KMS-11 (cell line): ENCODE results near the gene RBM20.

Experiments
- H2AFZ ChIP-seq: fragments of 200-600 bp; sonication (generic); 2 replicates; pipeline ENCODE4 v1.6.1; 2016; ENCODE audit warnings: antibody characterized with exemption, mixed run types, low read depth
- H3K27ac ChIP-seq: fragments of 200-600 bp; sonication (generic); 2 replicates; pipeline ENCODE4 v1.6.1; 2016; ENCODE audit warnings: mild to moderate bottlenecking, mixed run types
- H3K27me3 ChIP-seq: fragments of 200-600 bp; sonication (generic); 2 replicates; pipeline ENCODE4 v1.6.1; 2017; ENCODE audit warnings: mild to moderate bottlenecking, low read depth, mixed run types, moderate library complexity; ENCODE audit not compliant: insufficient read depth
- H3K36me3 ChIP-seq: fragments of 200-600 bp; sonication (generic); 2 replicates; pipeline ENCODE4 v1.6.1; 2017; ENCODE audit warnings: mild to moderate bottlenecking, mixed run types; ENCODE audit not compliant: insufficient read depth
- H3K4me1 ChIP-seq: fragments of 200-600 bp; sonication (generic); 2 replicates; pipeline ENCODE4 v1.6.1; 2016; ENCODE audit warnings: mild to moderate bottlenecking, low read depth, mixed run types; ENCODE audit not compliant: poor library complexity, severe bottlenecking
- H3K4me2 ChIP-seq: fragments of 200-600 bp; sonication (generic); 2 replicates; pipeline ENCODE4 v1.7.0; 2016; ENCODE audit warnings: mild to moderate bottlenecking, mixed run types
- H3K4me3 ChIP-seq: fragments of 200-600 bp; sonication (generic); IDR thresholded peaks from 2 replicates; pipeline ENCODE4 v1.6.1; 2017; ENCODE audit warnings: low read depth, low read length, mixed read lengths; ENCODE audit not compliant: insufficient read depth
- H3K79me2 ChIP-seq: fragments of 200-600 bp; sonication (generic); 2 replicates; pipeline ENCODE4 v1.6.1; 2016; ENCODE audit warnings: low read depth, mixed run types; ENCODE audit not compliant: insufficient read depth
- H3K9ac ChIP-seq: fragments of 200-600 bp; sonication (generic); 2 replicates; pipeline ENCODE4 v1.6.1; 2016; ENCODE audit warnings: mild to moderate bottlenecking, mixed run types
- H4K20me1 ChIP-seq: fragments of 200-600 bp; sonication (generic); 2 replicates; pipeline ENCODE4 v1.6.1; 2016; ENCODE audit warnings: mild to moderate bottlenecking, mixed run types; ENCODE audit not compliant: insufficient read depth
- CTCF ChIP-seq: fragments of 200-600 bp; sonication (generic); conservative IDR thresholded peaks from 2 replicates; pipeline ENCODE4 v1.6.1; 2017; ENCODE audit warnings: low read depth, mild to moderate bottlenecking, antibody characterized with exemption, low read length, moderate library complexity, mixed read lengths

Gene RBM20

GRCh38 chr10:110676016-110676415 is 31.9 kb downstream of the RBM20 start:
- Histone ChIP-seq H4K20me1 (no peaks in the 10 kb centered on the region), H3K27ac (no peak overlapping the region), H2AFZ (no peak overlapping the region), H3K4me1 (peaks cover 11% of the 10 kb centered on the region), H3K4me2 (no peak overlapping the region), H3K27me3 (no peaks in the 10 kb centered on the region), H3K4me3 (no peak overlapping the region), H3K9ac (no peak overlapping the region), H3K36me3 (no peaks in the 10 kb centered on the region), H3K79me2 (no peaks in the 10 kb centered on the region)
- TF ChIP-seq CTCF, result no peak

GRCh38 chr10:110679486-110680272 is 35.5 kb downstream of the RBM20 start:
- Histone ChIP-seq H3K4me2 (no peak overlapping the region), H3K36me3 (no peaks in the 10 kb centered on the region), H3K9ac (no peak overlapping the region), H3K27me3 (no peaks in the 10 kb centered on the region), H3K4me1 (no peaks in the 10 kb centered on the region), H3K79me2 (no peaks in the 10 kb centered on the region), H4K20me1 (no peaks in the 10 kb centered on the region), H3K27ac (no peak overlapping the region), H2AFZ (no peak overlapping the region), H3K4me3 (no peak overlapping the region)
- TF ChIP-seq CTCF, result no peak

GRCh38 chr10:110680273-110681020 is 36.3 kb downstream of the RBM20 start:
- H3K4me2 ChIP-seq, result no peak overlapping the region
- no peak overlapping the region for H2AFZ ChIP-seq
- no peak overlapping the region for H3K27ac ChIP-seq
- H4K20me1 ChIP-seq, result no peaks in the 10 kb centered on the region
- TF ChIP-seq CTCF, result no peak
- H3K79me2 ChIP-seq, result no peaks in the 10 kb centered on the region
- H3K4me1 ChIP-seq, result no peaks in the 10 kb centered on the region
- H3K27me3 ChIP-seq, result no peaks in the 10 kb centered on the region
- H3K4me3 ChIP-seq, result no peak overlapping the region
- H3K9ac ChIP-seq, result no peak overlapping the region
- no peaks in the 10 kb centered on the region for H3K36me3 ChIP-seq

GRCh38 chr10:110681023-110681681 is 37.0 kb downstream of the RBM20 start:
- no peaks in the 10 kb centered on the region for H3K4me1 ChIP-seq
- no peak overlapping the region for H2AFZ ChIP-seq
- H3K27me3 ChIP-seq, result no peaks in the 10 kb centered on the region
- 0 out of 2 replicates have a peak, but pooled peaks have one; percentile 14 for TF ChIP-seq CTCF
- H3K27ac ChIP-seq, result no peak overlapping the region
- H3K4me3 ChIP-seq, result no peak overlapping the region
- no peaks in the 10 kb centered on the region for H4K20me1 ChIP-seq
- H3K9ac ChIP-seq, result no peak overlapping the region
- no peaks in the 10 kb centered on the region for H3K36me3 ChIP-seq
- no peaks in the 10 kb centered on the region for H3K79me2 ChIP-seq
- no peak overlapping the region for H3K4me2 ChIP-seq
